Measurements from ENCODE around the gene MYCN.

GRCh38 chr2:15912203-15912602 is 28.1 kb upstream of the MYCN start:
- TF ChIP-seq YY1 (IDR thresholded peaks at IDR 0.05; ENCODE audit: insufficient read depth, insufficient read length) (no peak), SUZ12 (IDR thresholded peaks at IDR 0.05; ENCODE audit: extremely low read depth, insufficient read depth, insufficient read length) (no peak)

Measured in NT2/D1 (cell line).